ENCODE results near the gene EIF4H. TPM values are rescaled to one million over a fixed set of nuclear protein-coding genes. Genes with fewer than 3 reads are reported as not detected.
A peak's percentile ranks its signal among the peaks of the same experiment; 100 is the strongest.

The EIF4H gene
- total and polyA plus RNA-seq, 9 of the 15 experiments (the other 6 are each of a cell fraction or from before 2014, with no cell fraction given) = 11.0 to 435 (median 319) TPM

GRCh38 chr7:74206589-74207120 lies 32.5 kb downstream of the EIF4H start (continued):
- 0 out of 2 replicates have a peak, but pooled peaks have one; percentile 15 for TF ChIP-seq CXXC5 (CRISPR knock-in tag; IDR thresholded peaks at IDR 0.05)
- TF ChIP-seq SMAD4 (CRISPR knock-in tag; conservative IDR thresholded peaks at IDR 0.05) = 0 out of 2 replicates have a peak, but pooled peaks have one; percentile 26
- TF ChIP-seq THRB (CRISPR knock-in tag; conservative IDR thresholded peaks at IDR 0.05) = no peak
- 0 out of 2 replicates have a peak, but pooled peaks have one; percentile 18 for TF ChIP-seq ZSCAN29 (IDR thresholded peaks at IDR 0.05)
- 0 out of 4 replicates have a peak, but pooled peaks of 1 of the 2 experiments have one; percentile 12 for TF ChIP-seq TEAD1 (CRISPR knock-in tag; IDR thresholded peaks at IDR 0.05)
- TF ChIP-seq JUND (IDR thresholded peaks at IDR 0.05; ENCODE audit: borderline replicate concordance, low read depth, low read length) = peak; percentile 48
- no peak for TF ChIP-seq JUND (tag; IDR thresholded peaks at IDR 0.05; ENCODE audit: borderline replicate concordance, low read depth, low read length)
- no peak for TF ChIP-seq FOSL1 (tag; conservative IDR thresholded peaks at IDR 0.05)
- TF ChIP-seq ZC3H11A (IDR thresholded peaks at IDR 0.05; ENCODE audit: low read depth, low read length) = peak; percentile 33; the same call in 1 of the 2 replicates
- TF ChIP-seq CREM (IDR thresholded peaks at IDR 0.05; ENCODE audit: low read depth) = peak; percentile 51; the same call in 1 of the 2 replicates
- TF ChIP-seq CTCF (IDR thresholded peaks at IDR 0.05 in 2 of 3, conservative IDR thresholded peaks at IDR 0.05 in 1 of 3; ENCODE audit: insufficient read depth in 2 of 3, low read depth in 1 of 3, low read length in 3 of 3) = peak; percentile 95 to 99 (median 97)
- TF ChIP-seq NR4A1 (CRISPR knock-in tag; IDR thresholded peaks at IDR 0.05) = no peak
- TF ChIP-seq NR4A1 (tag; IDR thresholded peaks at IDR 0.05) = peak; percentile 35; the same call in 1 of the 2 replicates
- peak; percentile 44; the same call in 1 of the 2 replicates for TF ChIP-seq MAX (CRISPR knock-in tag; IDR thresholded peaks at IDR 0.05)
- peak; percentile 25; the same call in 1 of the 2 replicates for TF ChIP-seq ESRRA (IDR thresholded peaks at IDR 0.05; ENCODE audit: borderline replicate concordance, low read depth)
- peak; percentile 46; the same call in 1 of the 2 replicates for TF ChIP-seq SP1 (CRISPR knock-in tag; IDR thresholded peaks at IDR 0.05)
- peak; percentile 50 for TF ChIP-seq L3MBTL2 (IDR thresholded peaks at IDR 0.05)
- 0 out of 2 replicates have a peak, but pooled peaks have one; percentile 10 for TF ChIP-seq VEZF1 (CRISPR knock-in tag; IDR thresholded peaks at IDR 0.05)
- TF ChIP-seq TOE1 (IDR thresholded peaks at IDR 0.05; ENCODE audit: borderline replicate concordance) = 0 out of 2 replicates have a peak, but pooled peaks have one; percentile 44
- no peak for TF ChIP-seq TOE1 (CRISPR knock-in tag; IDR thresholded peaks at IDR 0.05; ENCODE audit: borderline replicate concordance, low read depth)
- no peak for TF ChIP-seq BACH1 (tag; IDR thresholded peaks at IDR 0.05)
- TF ChIP-seq HCFC1 (IDR thresholded peaks at IDR 0.05; ENCODE audit: low read depth, low read length) = peak; percentile 21; the same call in 1 of the 2 replicates
- TF ChIP-seq NCOA1 (IDR thresholded peaks at IDR 0.05; ENCODE audit: low read depth) = no peak
- TF ChIP-seq ZNF239 (CRISPR knock-in tag; IDR thresholded peaks at IDR 0.05) = no peak
- TF ChIP-seq ADNP (tag; IDR thresholded peaks at IDR 0.05) = peak; percentile 88

All from K562 (cell line).